GM12892 (cell line): ENCODE data around the gene FAM98C.

ENCODE experiments used
- POLR2A ChIP-seq: IDR thresholded peaks from 2 replicates; pipeline ENCODE4 v1.6.1; 2011; ENCODE audit warnings: low read depth, low read length, control low read depth
- POLR2AphosphoS5 ChIP-seq: IDR thresholded peaks from 2 replicates; pipeline ENCODE4 v1.6.1; 2011; ENCODE audit warnings: low read depth, low read length, control low read depth
- TAF1 ChIP-seq: IDR thresholded peaks from 2 replicates; pipeline ENCODE4 v1.6.1; 2011; ENCODE audit warnings: low read depth, mild to moderate bottlenecking, control low read depth, low read length, borderline replicate concordance

GRCh38 chr19:38394488-38394887, 8.4 kb upstream of the FAM98C start:
- TF ChIP-seq POLR2AphosphoS5 (no peak), TAF1 (no peak), POLR2A (no peak)
